Activated CD8-positive, alpha-beta memory T cell treated with anti-CD3 and anti-CD28 coated beads, Interleukin-2, amount 10 ng/mL, durations not matched to agents 7 days and 5 days (primary cell): ENCODE data around the gene TXNRD2. TPM values are rescaled to one million over a fixed set of nuclear protein-coding genes. Genes with fewer than 3 reads are reported as not detected.

Source experiments
- ATAC-seq: fragments of 150-1000 bp; cut with Tn5 transposase; one replicate; pipeline ENCODE4 v1.10.0; 2021; ENCODE audit warnings: moderate library complexity
- CTCF ChIA-PET: fragments of 350-600 bp; sonication (Branson Sonifier 250); formaldehyde crosslinking; loops from one replicate; lab custom pipeline; 2021; ENCODE audit warnings: antibody characterized with exemption; lab: Charles Lee
- DNase-seq: peaks from one replicate; pipeline ENCODE4 v3.0.0-alpha.2; 2020
- H3K27ac Mint-ChIP-seq: one replicate; pipeline ENCODE4 v1.8.0; 2021; ENCODE audit warnings: mild to moderate bottlenecking, mixed read lengths
- H3K27me3 Mint-ChIP-seq: one replicate; pipeline ENCODE4 v1.8.0; 2021; ENCODE audit warnings: mixed read lengths
- H3K36me3 Mint-ChIP-seq: one replicate; pipeline ENCODE4 v1.8.0; 2021; ENCODE audit warnings: mild to moderate bottlenecking, mixed read lengths
- H3K4me1 Mint-ChIP-seq: one replicate; pipeline ENCODE4 v1.8.0; 2021; ENCODE audit warnings: mixed read lengths
- H3K4me3 Mint-ChIP-seq: one replicate; pipeline ENCODE4 v1.8.0; 2021; ENCODE audit warnings: mild to moderate bottlenecking, moderate library complexity, mixed read lengths
- H3K9me3 Mint-ChIP-seq: one replicate; pipeline ENCODE4 v1.8.0; 2022; ENCODE audit warnings: low read depth, mixed read lengths
- total RNA-seq, 2 experiments: library from RNA; stranded (reverse); gene quantifications; one replicate each; pipeline ENCODE4 v1.2.3, GENCODE V29; 2021

The TXNRD2 gene
- total RNA-seq, 2 experiments from 2014 or later: 20.5 to 23.1 TPM

DNA sequence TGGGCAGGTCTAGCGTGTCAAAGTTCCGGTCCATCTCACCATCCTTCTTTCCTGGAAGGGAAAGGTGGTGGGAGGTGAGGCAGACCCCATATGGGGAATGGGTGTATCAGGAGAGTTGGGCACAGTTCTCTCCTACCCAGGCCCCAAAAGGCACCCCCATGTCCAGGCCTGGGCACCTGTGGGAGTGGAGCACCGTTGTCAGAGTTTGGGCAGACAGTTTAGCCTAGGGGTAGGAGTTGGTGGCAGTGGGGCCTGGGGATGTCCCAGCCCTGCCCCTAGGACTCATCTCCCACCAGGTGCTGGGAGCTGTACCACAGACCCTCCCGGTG lies 34.1 kb upstream of the TXNRD2 start:
- no peak for DNase-seq
- no peak overlapping the region for H3K27ac Mint-ChIP-seq
- H3K36me3 Mint-ChIP-seq: no peaks in the 10 kb centered on the region
- CTCF ChIA-PET: interaction anchor here (1.1 to 1.4 kb wide), 2 partner anchors 17 to 153 kb away, joined by 3 read pairs; no protein-coding TSS in a partner anchor
- H3K27me3 Mint-ChIP-seq: no peaks in the 10 kb centered on the region
- peaks cover 9% of the 10 kb centered on the region for H3K4me1 Mint-ChIP-seq
- no peak overlapping the region for H3K4me3 Mint-ChIP-seq
- no peaks in the 10 kb centered on the region for H3K9me3 Mint-ChIP-seq
- ATAC-seq: no peak

DNA sequence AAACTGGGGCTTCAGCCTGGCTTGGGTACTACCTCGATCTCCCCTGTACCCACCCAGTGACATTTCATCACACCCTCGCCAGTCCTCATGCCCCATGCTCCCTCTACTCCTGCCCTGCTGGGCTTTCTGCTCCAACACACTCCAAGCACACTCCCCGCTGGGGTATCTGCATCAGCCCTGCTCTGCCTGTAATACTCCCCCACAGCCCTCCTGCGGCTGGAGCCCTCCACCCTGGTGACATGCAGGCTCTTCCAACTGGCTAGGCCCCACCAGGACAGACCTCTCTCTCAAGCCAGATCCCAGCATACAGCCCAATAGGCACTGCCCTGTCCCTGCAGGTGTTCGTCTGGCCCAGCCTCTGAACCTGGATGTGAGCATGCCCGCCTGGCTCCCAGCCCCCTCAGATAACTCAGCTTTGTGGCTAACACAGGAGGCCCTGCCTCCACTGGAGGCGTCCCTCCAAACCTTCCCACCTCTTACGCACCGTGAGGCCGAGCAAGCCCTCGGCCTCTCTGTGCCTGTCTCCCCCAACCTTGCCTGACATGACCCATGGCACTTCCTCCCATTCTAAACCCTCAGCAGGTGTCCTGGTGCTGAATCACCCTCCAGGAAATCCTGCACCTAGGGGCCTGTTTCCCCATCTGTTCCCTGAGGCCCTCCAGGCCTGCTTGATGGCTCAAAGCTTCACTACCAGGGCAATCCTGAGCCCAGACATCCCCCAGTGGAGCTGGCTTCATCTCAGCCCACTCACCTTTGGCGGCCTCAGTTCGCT lies 33.5 kb upstream of the TXNRD2 start:
- DNase-seq: no peak
- ATAC-seq: no peak
- Mint-ChIP-seq H3K9me3 (no peaks in the 10 kb centered on the region), H3K4me3 (no peak overlapping the region), H3K4me1 (peaks cover 9% of the 10 kb centered on the region), H3K36me3 (no peaks in the 10 kb centered on the region), H3K27ac (no peak overlapping the region), H3K27me3 (no peaks in the 10 kb centered on the region)
- CTCF ChIA-PET: interaction anchor here (1.1 to 10.7 kb wide), 4 partner anchors 11 to 154 kb away, joined by 3 to 97 read pairs (median 3); no protein-coding TSS in a partner anchor

DNA sequence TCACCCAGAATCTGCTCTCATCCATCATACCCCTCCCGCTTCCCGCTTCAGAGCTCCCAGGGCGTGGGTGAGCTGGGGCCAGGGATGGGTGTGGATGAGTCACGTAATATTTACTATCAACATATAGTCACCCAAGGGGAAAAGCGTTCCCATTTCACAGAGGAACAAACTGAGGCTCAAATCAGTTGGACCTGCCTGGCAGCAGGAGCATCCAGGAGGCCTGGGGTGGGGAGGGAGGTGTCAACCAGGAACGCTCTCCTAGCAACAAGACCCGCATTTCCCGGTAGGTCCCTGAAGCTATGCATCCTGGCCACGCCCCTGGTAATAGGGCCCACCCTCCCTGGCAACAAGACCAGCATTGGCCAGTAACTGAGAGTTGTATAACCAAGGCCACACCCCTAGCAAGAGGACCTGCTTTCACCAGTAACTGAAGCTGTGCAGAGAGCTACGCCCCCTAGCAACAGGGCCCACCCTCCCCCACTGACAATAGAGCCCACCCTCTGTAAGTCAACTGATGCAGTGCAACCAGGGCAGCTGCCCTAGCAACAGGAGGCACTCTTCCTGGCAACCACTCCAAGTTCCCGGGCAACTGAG lies 32.7 kb upstream of the TXNRD2 start:
- Mint-ChIP-seq H3K9me3 (no peaks in the 10 kb centered on the region), H3K4me3 (no peak overlapping the region), H3K27me3 (no peaks in the 10 kb centered on the region), H3K36me3 (no peaks in the 10 kb centered on the region), H3K4me1 (peaks cover 9% of the 10 kb centered on the region), H3K27ac (no peak overlapping the region)
- peak; percentile 31 for ATAC-seq
- DNase-seq: peak; percentile 50
- CTCF ChIA-PET: interaction anchor here (0.6 to 10.7 kb wide), 4 partner anchors 11 to 785 kb away, joined by 3 to 97 read pairs (median 3); no protein-coding TSS in a partner anchor

DNA sequence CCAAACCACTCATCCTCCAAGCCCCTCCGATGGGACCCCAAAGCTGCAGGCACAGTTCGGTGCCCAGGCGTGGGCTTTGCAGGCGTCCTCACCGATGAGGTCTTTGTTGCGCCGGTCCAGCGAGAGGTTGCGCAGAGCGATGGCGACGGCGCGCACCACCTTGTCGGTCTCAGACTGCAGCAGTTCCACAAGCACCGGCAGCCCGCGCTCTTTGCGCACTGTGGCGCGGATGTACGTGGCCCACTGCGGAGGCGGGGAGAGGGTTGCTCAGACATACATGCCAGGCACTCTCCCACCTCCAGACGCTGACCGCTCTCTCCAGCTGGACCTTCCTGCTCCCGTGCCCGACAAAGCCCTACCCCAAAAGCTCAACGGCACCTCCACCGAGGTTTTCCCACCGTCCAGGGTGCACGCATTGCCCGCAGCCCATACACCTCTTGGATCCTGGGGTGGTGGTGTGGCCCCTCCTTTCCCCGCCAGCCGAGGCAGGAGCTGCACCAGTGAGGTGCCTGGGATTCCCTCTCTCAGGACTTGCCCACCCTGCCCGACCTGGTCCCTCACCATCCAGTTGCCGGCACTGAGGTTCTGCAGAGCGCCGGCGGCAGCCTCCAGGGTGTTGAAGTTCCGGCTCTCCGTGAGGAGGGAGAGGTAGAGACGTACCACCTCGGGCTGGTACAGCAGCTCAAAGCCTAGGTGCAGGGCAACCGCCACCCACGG lies 32.1 kb upstream of the TXNRD2 start:
- DNase-seq (no peak), ATAC-seq (no peak)
- CTCF ChIA-PET: interaction anchor here (0.6 to 10.7 kb wide), 6 partner anchors 11 to 785 kb away, joined by 3 to 97 read pairs (median 5); no protein-coding TSS in a partner anchor
- Mint-ChIP-seq H3K27me3 (no peaks in the 10 kb centered on the region), H3K9me3 (no peaks in the 10 kb centered on the region), H3K4me3 (no peak overlapping the region), H3K27ac (no peak overlapping the region), H3K36me3 (peaks cover under 1% of the 10 kb centered on the region), H3K4me1 (peaks cover 9% of the 10 kb centered on the region)

DNA sequence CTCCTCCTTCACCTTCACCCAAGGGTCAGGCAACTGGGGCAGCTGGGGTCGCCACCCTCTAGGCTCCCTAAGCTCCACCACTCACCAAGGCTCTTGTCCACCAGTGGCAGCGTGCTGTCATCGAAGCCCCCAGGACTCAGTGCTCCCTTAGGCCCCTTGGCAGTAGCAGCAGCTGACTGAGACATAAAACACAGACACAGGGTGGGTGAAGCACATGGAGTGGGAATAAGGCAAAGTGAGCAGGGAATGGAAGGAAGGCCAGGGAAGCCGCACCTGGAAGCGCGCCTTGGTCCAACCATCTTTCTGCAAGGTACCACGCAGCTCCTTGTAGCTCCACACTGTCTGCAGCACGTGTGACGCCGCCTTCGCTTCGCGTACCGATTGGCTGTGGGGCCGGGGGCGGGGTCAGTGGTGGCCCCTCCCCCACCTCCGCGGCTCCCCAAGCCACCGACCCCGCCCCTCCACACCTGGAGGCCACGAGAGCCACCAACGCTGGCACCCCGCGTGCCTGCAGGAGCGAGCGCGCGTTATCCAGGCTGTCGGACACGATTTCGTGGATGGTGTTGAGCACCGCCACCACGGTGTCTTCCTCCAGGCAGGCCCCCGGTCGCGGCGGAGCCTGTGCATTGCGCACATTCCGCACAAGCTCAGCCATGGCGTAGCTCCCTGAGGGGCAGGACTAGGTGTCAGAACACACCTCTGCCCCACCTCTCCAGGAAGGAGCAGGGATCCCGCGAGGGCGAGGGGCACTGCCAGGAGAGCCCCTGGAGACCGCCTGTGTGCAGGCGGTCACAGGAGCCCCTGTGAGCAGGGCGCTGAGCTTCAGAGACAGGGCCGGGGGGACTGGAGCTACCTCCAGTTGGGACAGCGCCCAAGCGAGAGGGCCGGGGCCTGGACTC lies 31.3 kb upstream of the TXNRD2 start:
- no peaks in the 10 kb centered on the region for H3K9me3 Mint-ChIP-seq
- H3K4me3 Mint-ChIP-seq: no peak overlapping the region
- no peak overlapping the region for H3K27ac Mint-ChIP-seq
- DNase-seq (no peak), ATAC-seq (no peak)
- CTCF ChIA-PET: interaction anchor here (0.7 to 10.7 kb wide), 8 partner anchors 11 to 217 kb away, joined by 3 to 97 read pairs (median 4); no protein-coding TSS in a partner anchor
- H3K36me3 Mint-ChIP-seq: peaks cover 1% of the 10 kb centered on the region
- no peaks in the 10 kb centered on the region for H3K27me3 Mint-ChIP-seq
- peaks cover 9% of the 10 kb centered on the region for H3K4me1 Mint-ChIP-seq

DNA sequence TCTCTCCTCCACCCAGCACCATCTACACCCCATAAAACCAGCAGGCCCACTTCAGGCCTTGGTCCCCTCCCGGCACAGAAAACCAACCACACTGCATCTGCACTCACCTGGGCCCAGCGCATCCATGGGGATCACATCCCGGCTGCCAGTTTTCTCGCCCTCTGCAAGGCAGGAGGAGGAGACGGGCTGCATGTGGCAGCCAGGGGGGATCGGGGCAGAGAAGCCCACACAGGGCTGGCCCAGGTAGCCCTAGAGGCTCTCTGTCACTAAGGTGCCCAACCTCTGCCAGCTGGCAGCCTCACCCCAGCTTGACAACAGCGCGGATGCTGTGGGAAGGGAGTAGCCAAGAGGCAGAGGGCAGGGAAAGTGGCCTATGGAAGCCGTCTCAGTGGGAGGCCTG lies 30.6 kb upstream of the TXNRD2 start:
- Mint-ChIP-seq H3K9me3 (no peaks in the 10 kb centered on the region), H3K27ac (no peak overlapping the region), H3K4me3 (no peak overlapping the region), H3K27me3 (no peaks in the 10 kb centered on the region), H3K36me3 (peaks cover 1% of the 10 kb centered on the region), H3K4me1 (peaks cover 9% of the 10 kb centered on the region)
- ATAC-seq (no peak), DNase-seq (no peak)
- CTCF ChIA-PET: interaction anchor here (0.7 to 10.7 kb wide), 11 partner anchors 11 to 216 kb away, joined by 3 to 97 read pairs (median 5); no protein-coding TSS in a partner anchor

DNA sequence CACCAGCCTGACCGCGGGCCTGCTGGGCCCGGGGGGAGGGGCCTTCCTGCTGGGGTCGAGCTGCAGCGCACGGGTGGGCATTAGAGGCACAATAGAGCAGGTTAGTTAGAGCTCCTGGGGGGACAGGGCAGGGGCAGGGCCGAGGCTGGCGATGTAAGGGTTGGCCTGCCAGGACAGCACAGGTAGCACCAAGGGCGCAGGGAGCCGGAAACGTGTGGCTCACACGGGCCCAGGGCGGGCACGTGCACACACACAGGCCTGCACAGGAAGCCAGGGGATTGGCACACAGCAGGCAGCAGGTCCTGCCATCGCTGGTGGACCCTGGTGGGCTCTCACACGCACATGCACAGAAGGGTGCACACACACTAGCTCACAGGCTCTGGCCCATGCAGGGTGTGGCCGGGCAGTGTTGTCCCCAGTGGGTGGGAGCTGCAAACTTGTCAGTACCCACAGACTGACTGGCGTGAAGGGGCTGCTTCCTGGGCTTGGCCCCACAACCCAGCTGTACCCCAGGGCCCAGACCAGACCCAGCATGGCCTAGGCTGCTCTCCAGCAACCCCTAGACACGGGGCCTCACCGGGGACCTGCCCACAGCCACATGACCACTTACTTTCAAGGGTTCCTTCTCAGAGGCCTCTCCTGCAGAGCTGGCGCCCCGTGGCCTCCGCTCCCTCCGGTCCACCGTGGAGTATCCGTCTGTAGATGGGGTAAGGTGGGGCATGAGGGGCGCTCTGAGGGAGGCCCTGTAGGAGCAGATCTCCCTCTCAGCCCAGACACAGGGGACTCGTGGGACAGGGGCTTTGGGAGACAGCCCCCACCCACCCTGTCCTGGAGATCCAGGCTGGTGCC lies 29.9 kb upstream of the TXNRD2 start:
- Mint-ChIP-seq H3K9me3 (no peaks in the 10 kb centered on the region), H3K4me1 (peaks cover 9% of the 10 kb centered on the region), H3K36me3 (peaks cover 1% of the 10 kb centered on the region), H3K27me3 (no peaks in the 10 kb centered on the region), H3K27ac (no peak overlapping the region), H3K4me3 (no peak overlapping the region)
- no peak for DNase-seq
- CTCF ChIA-PET: interaction anchor here (0.6 to 10.7 kb wide), 17 partner anchors 12 to 241 kb away, joined by 3 to 97 read pairs (median 4); partner anchors contain the start of gene ZDHHC8
- ATAC-seq: no peak

DNA sequence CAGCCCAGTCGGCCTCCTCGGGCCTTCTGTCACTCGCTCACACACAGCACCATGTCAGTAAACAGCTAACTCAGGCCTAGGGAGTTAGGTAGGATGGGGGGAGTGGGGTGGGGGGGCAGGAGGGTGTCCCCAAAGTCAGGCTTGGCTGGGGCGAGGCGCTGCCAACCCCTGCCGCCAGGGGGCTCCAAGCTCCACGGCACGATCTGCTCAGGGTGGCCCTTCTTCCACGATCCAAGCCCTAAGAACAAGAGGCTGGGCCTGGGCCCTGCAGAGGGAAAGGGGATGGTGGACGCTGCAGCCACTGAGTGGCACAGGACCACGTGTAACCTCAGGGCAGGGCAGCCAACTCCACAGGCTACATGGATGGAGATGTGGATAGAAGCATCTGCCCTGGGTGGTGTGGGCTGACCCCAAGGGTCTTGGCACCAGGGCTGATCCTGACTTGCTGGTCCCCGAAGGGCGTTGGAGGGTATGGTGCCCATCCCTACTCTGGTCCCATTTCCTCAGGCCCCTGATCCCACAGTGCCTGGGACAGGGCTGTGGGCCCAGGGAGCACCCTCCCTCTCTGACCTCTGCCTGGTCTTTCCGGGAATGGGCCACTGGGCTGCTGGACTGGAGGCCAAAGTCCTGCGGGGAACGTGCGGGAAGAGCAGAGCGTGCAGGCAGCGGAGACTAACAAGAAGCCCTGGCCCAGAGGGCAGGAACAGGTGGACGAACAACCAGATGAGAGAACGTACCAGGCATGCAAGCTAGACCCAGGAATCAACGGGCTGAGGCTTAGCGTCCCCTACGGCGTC lies 29.1 kb upstream of the TXNRD2 start:
- Mint-ChIP-seq H3K27ac (no peak overlapping the region), H3K4me3 (no peak overlapping the region), H3K4me1 (peaks cover 9% of the 10 kb centered on the region), H3K36me3 (peaks cover 1% of the 10 kb centered on the region), H3K9me3 (no peaks in the 10 kb centered on the region), H3K27me3 (no peaks in the 10 kb centered on the region)
- ATAC-seq (peak; percentile 78), DNase-seq (peak; percentile 82)
- CTCF ChIA-PET: interaction anchor here (0.6 to 10.7 kb wide), 18 partner anchors 12 to 240 kb away, joined by 3 to 97 read pairs (median 5); partner anchors contain the start of gene ZDHHC8

DNA sequence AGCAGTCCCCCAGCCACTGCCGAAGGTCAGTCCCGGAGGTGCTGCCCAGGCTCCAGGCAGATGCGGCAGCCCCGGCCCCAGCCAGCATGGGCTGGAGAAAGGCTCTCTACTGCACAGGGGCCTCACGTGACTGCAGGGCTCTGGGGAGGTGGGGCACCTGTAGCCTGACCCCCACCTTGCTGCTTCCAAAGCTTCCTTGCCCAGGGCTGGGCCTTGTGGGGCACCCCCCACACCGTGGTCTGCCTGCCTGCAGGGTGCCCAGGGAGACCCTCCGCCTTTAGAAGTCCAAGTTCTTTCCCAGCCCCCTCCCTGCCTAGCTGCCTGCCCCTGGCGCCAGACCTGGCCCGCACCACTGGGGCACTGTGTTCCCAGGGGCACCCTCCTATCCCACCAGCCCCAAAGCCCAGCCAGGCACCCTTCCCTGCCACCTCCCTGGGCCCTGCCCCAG lies 28.4 kb upstream of the TXNRD2 start:
- peaks cover 1% of the 10 kb centered on the region for H3K36me3 Mint-ChIP-seq
- ATAC-seq (peak; percentile 10), DNase-seq (no peak)
- H3K4me3 Mint-ChIP-seq: no peak overlapping the region
- CTCF ChIA-PET: interaction anchor here (0.7 to 10.7 kb wide), 10 partner anchors 12 to 239 kb away, joined by 3 to 97 read pairs (median 5); partner anchors contain the start of gene ZDHHC8
- H3K27ac Mint-ChIP-seq: no peak overlapping the region
- peaks cover 4% of the 10 kb centered on the region for H3K4me1 Mint-ChIP-seq
- no peaks in the 10 kb centered on the region for H3K9me3 Mint-ChIP-seq
- no peaks in the 10 kb centered on the region for H3K27me3 Mint-ChIP-seq

DNA sequence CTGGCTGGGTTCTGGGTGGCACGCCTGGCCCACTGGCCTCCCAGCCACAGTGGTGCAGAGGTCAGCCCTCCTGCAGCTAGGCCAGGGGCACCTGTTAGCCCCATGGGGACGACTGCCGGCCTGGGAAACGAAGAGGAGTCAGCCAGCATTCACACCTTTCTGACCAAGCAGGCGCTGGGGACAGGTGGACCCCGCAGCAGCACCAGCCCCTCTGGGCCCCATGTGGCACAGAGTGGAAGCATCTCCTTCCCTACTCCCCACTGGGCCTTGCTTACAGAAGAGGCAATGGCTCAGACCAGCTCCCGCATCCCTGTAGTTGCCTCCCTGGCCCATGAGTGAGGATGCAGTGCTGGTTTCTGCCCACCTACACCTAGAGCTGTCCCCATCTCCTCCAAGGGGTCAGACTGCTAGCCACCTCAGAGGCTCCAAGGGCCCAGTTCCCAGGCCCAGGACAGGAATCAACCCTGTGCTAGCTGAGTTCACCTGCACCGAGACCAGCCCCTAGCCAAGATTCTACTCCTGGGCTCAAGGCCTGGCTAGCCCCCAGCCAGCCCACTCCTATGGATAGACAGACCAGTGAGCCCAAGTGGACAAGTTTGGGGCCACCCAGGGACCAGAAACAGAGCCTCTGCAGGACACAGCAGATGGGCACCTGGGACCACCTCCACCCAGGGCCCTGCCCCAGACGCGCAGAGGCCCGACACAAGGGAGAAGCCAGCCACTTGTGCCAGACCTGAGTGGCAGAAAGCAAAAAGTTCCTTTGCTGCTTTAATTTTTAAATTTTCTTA lies 27.7 kb upstream of the TXNRD2 start:
- Mint-ChIP-seq H3K4me3 (no peak overlapping the region), H3K36me3 (peaks cover 1% of the 10 kb centered on the region), H3K27me3 (no peaks in the 10 kb centered on the region), H3K9me3 (no peaks in the 10 kb centered on the region), H3K4me1 (peaks cover 2% of the 10 kb centered on the region), H3K27ac (no peak overlapping the region)
- no peak for DNase-seq
- CTCF ChIA-PET: interaction anchor here (0.8 to 10.7 kb wide), 10 partner anchors 15 to 188 kb away, joined by 3 to 97 read pairs (median 5); partner anchors contain the start of gene ZDHHC8
- ATAC-seq: no peak
